Measurements from ENCODE around the gene ASB15. TPM values are rescaled to one million over a fixed set of nuclear protein-coding genes. Genes with fewer than 3 reads are reported as not detected.
"Not testable (repeated sequence)": the region's sequence is repeated elsewhere in the genome, so short reads cannot be mapped to it uniquely, and the experiment has no call there.

The ASB15 gene
- total RNA-seq (ENCODE audit: unreplicated experiment), result not detected
- long read RNA-seq, result 0 reads

GRCh38 chr7:123601530-123601929 lies at the start of gene ASB15:
Gene ASB15 (plus strand): TSS chr7:123601821. CDS start chr7:123614503, 12,682 bp downstream.
- Mint-ChIP-seq H3K27ac (ENCODE audit: unreplicated experiment) (no peak within 1 kb of the TSS), H3K36me3 (ENCODE audit: low read depth, unreplicated experiment) (no peaks in the 10 kb centered on the region), H3K9me3 (ENCODE audit: unreplicated experiment) (no peaks in the 10 kb centered on the region), H3K27me3 (ENCODE audit: unreplicated experiment) (no peaks in the 10 kb centered on the region), H3K4me1 (ENCODE audit: unreplicated experiment) (no peaks in the 10 kb centered on the region), H3K4me3 (ENCODE audit: unreplicated experiment) (no peak within 1 kb of the TSS)
- TF ChIP-seq CTCF (IDR thresholded peaks at IDR 0.05; ENCODE audit: unreplicated experiment), result no peak
- no peak for DNase-seq (ENCODE audit: low spot score)

GRCh38 chr7:123552134-123552533 lies 49.5 kb upstream of the ASB15 start:
- not testable (repeated sequence) for DNase-seq (ENCODE audit: low spot score); H3K27me3 Mint-ChIP-seq (ENCODE audit: unreplicated experiment); H3K4me3 Mint-ChIP-seq (ENCODE audit: unreplicated experiment); H3K9me3 Mint-ChIP-seq (ENCODE audit: unreplicated experiment); H3K4me1 Mint-ChIP-seq (ENCODE audit: unreplicated experiment); H3K27ac Mint-ChIP-seq (ENCODE audit: unreplicated experiment)
- peaks cover 18% of the 10 kb centered on the region for H3K36me3 Mint-ChIP-seq (ENCODE audit: low read depth, unreplicated experiment)

- TF ChIP-seq CTCF (IDR thresholded peaks at IDR 0.05; ENCODE audit: unreplicated experiment), result no peak
- DNase-seq (ENCODE audit: low spot score), result no peak
- Mint-ChIP-seq H3K4me3 (ENCODE audit: unreplicated experiment) (peak overlapping the region; percentile 14), H3K9me3 (ENCODE audit: unreplicated experiment) (no peaks in the 10 kb centered on the region), H3K27me3 (ENCODE audit: unreplicated experiment) (no peaks in the 10 kb centered on the region), H3K4me1 (ENCODE audit: unreplicated experiment) (no peaks in the 10 kb centered on the region), H3K27ac (ENCODE audit: unreplicated experiment) (no peak overlapping the region), H3K36me3 (ENCODE audit: low read depth, unreplicated experiment) (peaks cover 18% of the 10 kb centered on the region)
Observed at GRCh38 chr7:123552641-123553040, 49.0 kb upstream of the ASB15 start.

- H3K27ac Mint-ChIP-seq (ENCODE audit: unreplicated experiment), result no peak overlapping the region
- H3K4me3 Mint-ChIP-seq (ENCODE audit: unreplicated experiment), result no peak overlapping the region
- no peaks in the 10 kb centered on the region for H3K4me1 Mint-ChIP-seq (ENCODE audit: unreplicated experiment)
- no peaks in the 10 kb centered on the region for H3K27me3 Mint-ChIP-seq (ENCODE audit: unreplicated experiment)
- TF ChIP-seq CTCF (IDR thresholded peaks at IDR 0.05; ENCODE audit: unreplicated experiment), result no peak
- H3K9me3 Mint-ChIP-seq (ENCODE audit: unreplicated experiment), result no peaks in the 10 kb centered on the region
- DNase-seq (ENCODE audit: low spot score), result no peak
- H3K36me3 Mint-ChIP-seq (ENCODE audit: low read depth, unreplicated experiment), result peaks cover 18% of the 10 kb centered on the region
Observed at GRCh38 chr7:123553159-123553558, 48.5 kb upstream of the ASB15 start.

GRCh38 chr7:123555484-123555883 lies 46.1 kb upstream of the ASB15 start:
- Mint-ChIP-seq H3K36me3 (ENCODE audit: low read depth, unreplicated experiment) (peaks cover 14% of the 10 kb centered on the region), H3K4me1 (ENCODE audit: unreplicated experiment) (no peaks in the 10 kb centered on the region), H3K27ac (ENCODE audit: unreplicated experiment) (no peak overlapping the region), H3K9me3 (ENCODE audit: unreplicated experiment) (no peaks in the 10 kb centered on the region), H3K27me3 (ENCODE audit: unreplicated experiment) (no peaks in the 10 kb centered on the region), H3K4me3 (ENCODE audit: unreplicated experiment) (no peak overlapping the region)
- TF ChIP-seq CTCF (IDR thresholded peaks at IDR 0.05; ENCODE audit: unreplicated experiment), result no peak
- no peak for DNase-seq (ENCODE audit: low spot score)

- peaks cover 11% of the 10 kb centered on the region for H3K36me3 Mint-ChIP-seq (ENCODE audit: low read depth, unreplicated experiment)
- H3K27ac Mint-ChIP-seq (ENCODE audit: unreplicated experiment), result no peak overlapping the region
- no peak for DNase-seq (ENCODE audit: low spot score)
- no peak overlapping the region for H3K4me3 Mint-ChIP-seq (ENCODE audit: unreplicated experiment)
- H3K27me3 Mint-ChIP-seq (ENCODE audit: unreplicated experiment), result no peaks in the 10 kb centered on the region
- H3K4me1 Mint-ChIP-seq (ENCODE audit: unreplicated experiment), result no peaks in the 10 kb centered on the region
- no peaks in the 10 kb centered on the region for H3K9me3 Mint-ChIP-seq (ENCODE audit: unreplicated experiment)
- TF ChIP-seq CTCF (IDR thresholded peaks at IDR 0.05; ENCODE audit: unreplicated experiment), result no peak
Observed at GRCh38 chr7:123557016-123557397, 44.6 kb upstream of the ASB15 start.
